ENCODE results near the gene THBS3.
"Not testable (repeated sequence)": the region's sequence is repeated elsewhere in the genome, so short reads cannot be mapped to it uniquely, and the experiment has no call there.

Gene THBS3

DNA sequence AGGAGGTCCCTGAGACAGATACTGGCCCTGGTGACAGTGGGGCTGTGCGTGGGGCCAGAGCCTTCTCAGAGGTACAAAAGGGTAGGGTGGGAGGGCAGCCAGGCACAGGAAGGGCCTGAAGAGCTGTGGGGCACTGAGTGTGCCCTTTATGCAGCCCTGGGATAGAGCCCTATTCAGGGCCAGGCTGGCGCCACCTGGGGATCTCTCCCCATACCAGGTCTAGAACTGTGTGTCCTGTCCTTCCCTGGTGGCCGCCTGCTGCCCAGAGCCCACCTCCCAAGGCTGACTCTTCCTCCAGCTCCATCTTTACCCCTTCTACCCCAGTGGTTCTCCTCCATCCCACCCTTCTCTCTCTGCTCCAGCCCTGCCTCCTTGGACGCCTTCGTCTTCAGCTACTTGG is 25.8 kb upstream of the THBS3 start:
- not testable (repeated sequence) for H3K27ac ChIP-seq (ENCODE audit: insufficient read depth, low read depth, low read length, poor library complexity, severe bottlenecking); H3K36me3 ChIP-seq (ENCODE audit: control insufficient read depth, insufficient read depth, low read length); H3K4me1 ChIP-seq (ENCODE audit: control insufficient read depth, insufficient read depth, low read length); H3K4me3 ChIP-seq (ENCODE audit: insufficient read depth, low read depth, low read length); H3K27me3 ChIP-seq (ENCODE audit: control insufficient read depth, insufficient read depth, low read length, poor library complexity, severe bottlenecking); H3K9me3 ChIP-seq (ENCODE audit: control insufficient read depth, low read length)
- WGBS, 2 experiments = 93 to 98% methylated on average over 1 of the region's 5 CpGs

DNA sequence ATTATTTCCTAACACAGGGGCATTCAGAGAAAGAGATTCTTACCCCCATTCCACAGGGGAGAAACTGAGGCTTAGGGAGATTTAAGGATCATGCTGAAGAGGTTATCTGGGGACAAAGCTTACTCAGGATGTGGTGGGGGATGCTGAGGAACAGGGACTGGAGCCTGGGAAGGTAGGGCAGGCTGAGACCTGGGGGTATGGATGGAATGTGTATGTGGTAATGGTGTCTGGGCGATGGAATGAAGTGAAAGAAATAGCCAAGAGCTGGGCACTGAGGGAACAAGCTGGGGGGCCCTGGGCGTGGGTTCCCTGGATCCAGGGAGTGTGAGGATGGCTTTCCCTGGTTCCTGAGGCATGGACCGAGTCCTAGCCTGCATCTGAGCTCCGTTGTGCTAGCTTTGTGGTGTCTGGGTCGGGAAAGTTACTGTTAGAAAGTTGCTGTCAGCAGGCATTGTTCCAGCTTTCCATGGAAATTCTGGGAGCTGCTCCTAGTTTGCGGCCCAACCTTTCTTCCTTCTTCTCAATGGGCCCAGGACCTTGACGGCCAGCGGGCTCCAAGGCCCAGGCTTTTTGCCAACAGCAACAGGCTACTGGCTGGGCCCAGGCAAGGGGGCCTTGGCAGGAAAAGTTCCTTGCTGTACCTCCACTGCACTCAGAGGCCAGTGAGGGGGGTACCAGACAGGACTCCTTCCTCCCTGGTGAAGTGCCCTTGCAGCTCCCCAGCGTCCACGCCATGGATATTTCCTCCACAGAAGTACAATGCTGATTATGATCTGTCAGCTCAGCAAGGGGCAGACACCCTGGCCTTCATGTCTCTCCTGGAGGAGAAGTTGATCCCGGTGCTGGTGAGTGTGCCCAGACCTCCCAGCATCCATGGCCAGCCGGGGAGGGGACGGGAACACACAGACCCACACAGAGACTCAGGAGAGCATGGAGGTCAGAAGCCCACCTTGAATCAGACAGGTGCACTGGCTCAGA is 24.6 kb upstream of the THBS3 start:
- not testable (repeated sequence) for H3K4me3 ChIP-seq (ENCODE audit: insufficient read depth, low read depth, low read length); H3K27ac ChIP-seq (ENCODE audit: insufficient read depth, low read depth, low read length, poor library complexity, severe bottlenecking); H3K36me3 ChIP-seq (ENCODE audit: control insufficient read depth, insufficient read depth, low read length); H3K27me3 ChIP-seq (ENCODE audit: control insufficient read depth, insufficient read depth, low read length, poor library complexity, severe bottlenecking); H3K9me3 ChIP-seq (ENCODE audit: control insufficient read depth, low read length); H3K4me1 ChIP-seq (ENCODE audit: control insufficient read depth, insufficient read depth, low read length)
- WGBS, 2 experiments = 91 to 93% methylated on average over 13 of the region's 13 CpGs

- 85 to 86% methylated on average over 3 of the region's 3 CpGs for WGBS, 2 experiments
- not testable (repeated sequence) for H3K27ac ChIP-seq (ENCODE audit: insufficient read depth, low read depth, low read length, poor library complexity, severe bottlenecking); H3K4me1 ChIP-seq (ENCODE audit: control insufficient read depth, insufficient read depth, low read length); H3K27me3 ChIP-seq (ENCODE audit: control insufficient read depth, insufficient read depth, low read length, poor library complexity, severe bottlenecking); H3K4me3 ChIP-seq (ENCODE audit: insufficient read depth, low read depth, low read length); H3K36me3 ChIP-seq (ENCODE audit: control insufficient read depth, insufficient read depth, low read length); H3K9me3 ChIP-seq (ENCODE audit: control insufficient read depth, low read length)
These were observed 23.6 kb upstream of the THBS3 start for GRCh38 chr1:155231302-155231701.

DNA sequence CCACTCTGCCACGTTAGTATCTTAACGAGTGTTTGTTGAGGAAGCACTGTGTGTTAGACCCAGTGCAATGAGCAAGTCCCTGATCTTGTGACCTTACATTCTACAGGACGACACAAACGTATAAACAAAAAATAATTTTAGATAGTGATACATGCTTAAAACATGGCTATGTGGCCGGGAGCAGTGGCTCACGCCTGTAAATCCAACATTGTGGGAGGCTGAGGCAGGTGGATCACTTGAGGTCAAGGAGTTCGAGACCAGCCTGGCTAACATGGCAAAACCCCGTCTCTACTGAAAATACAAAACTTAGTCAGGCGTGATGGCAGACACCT is 20.4 kb upstream of the THBS3 start:
- no peaks in the 10 kb centered on the region for H3K36me3 ChIP-seq (ENCODE audit: control insufficient read depth, insufficient read depth, low read length)
- H3K9me3 ChIP-seq (ENCODE audit: control insufficient read depth, low read length) = no peaks in the 10 kb centered on the region
- peak overlapping the region; percentile 92 for H3K4me3 ChIP-seq (ENCODE audit: insufficient read depth, low read depth, low read length)
- peak overlapping the region; percentile 74 for H3K27ac ChIP-seq (ENCODE audit: insufficient read depth, low read depth, low read length, poor library complexity, severe bottlenecking)
- 78 to 85% methylated on average over 9 of the region's 9 CpGs for WGBS, 2 experiments
- H3K4me1 ChIP-seq (ENCODE audit: control insufficient read depth, insufficient read depth, low read length) = peaks cover 15% of the 10 kb centered on the region
- H3K27me3 ChIP-seq (ENCODE audit: control insufficient read depth, insufficient read depth, low read length, poor library complexity, severe bottlenecking) = peaks cover 4% of the 10 kb centered on the region

- H3K27ac ChIP-seq (ENCODE audit: insufficient read depth, low read depth, low read length, poor library complexity, severe bottlenecking) = peak overlapping the region; percentile 88
- no peaks in the 10 kb centered on the region for H3K9me3 ChIP-seq (ENCODE audit: control insufficient read depth, low read length)
- H3K27me3 ChIP-seq (ENCODE audit: control insufficient read depth, insufficient read depth, low read length, poor library complexity, severe bottlenecking) = peaks cover 4% of the 10 kb centered on the region
- WGBS, 2 experiments = 1% methylated on average over 42 of the region's 42 CpGs
- H3K4me3 ChIP-seq (ENCODE audit: insufficient read depth, low read depth, low read length) = peak overlapping the region; percentile 92
- H3K4me1 ChIP-seq (ENCODE audit: control insufficient read depth, insufficient read depth, low read length) = peaks cover 15% of the 10 kb centered on the region
- H3K36me3 ChIP-seq (ENCODE audit: control insufficient read depth, insufficient read depth, low read length) = no peaks in the 10 kb centered on the region
These were observed 19.8 kb upstream of the THBS3 start for GRCh38 chr1:155227261-155228095.

DNA sequence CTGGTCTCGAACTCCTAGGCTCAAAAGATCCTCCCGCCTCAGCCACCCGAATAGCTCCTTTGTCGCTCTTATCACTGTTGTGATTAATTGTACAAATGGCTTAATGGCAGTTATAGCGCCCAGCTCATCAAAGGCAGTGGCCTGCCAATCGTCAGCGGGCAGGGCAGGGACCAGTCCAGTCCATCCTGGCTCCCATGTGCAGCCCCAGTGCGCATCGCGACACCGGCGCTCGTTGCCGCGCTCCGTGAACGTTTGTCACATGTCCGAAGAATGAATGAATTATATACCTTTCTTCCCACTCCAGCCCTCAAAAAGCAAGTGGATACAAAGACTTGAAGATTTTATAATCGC is 19.2 kb upstream of the THBS3 start:
- no peaks in the 10 kb centered on the region for H3K36me3 ChIP-seq (ENCODE audit: control insufficient read depth, insufficient read depth, low read length)
- peak overlapping the region; percentile 92 for H3K4me3 ChIP-seq (ENCODE audit: insufficient read depth, low read depth, low read length)
- WGBS, 2 experiments = 0% methylated on average over 18 of the region's 19 CpGs

DNA sequence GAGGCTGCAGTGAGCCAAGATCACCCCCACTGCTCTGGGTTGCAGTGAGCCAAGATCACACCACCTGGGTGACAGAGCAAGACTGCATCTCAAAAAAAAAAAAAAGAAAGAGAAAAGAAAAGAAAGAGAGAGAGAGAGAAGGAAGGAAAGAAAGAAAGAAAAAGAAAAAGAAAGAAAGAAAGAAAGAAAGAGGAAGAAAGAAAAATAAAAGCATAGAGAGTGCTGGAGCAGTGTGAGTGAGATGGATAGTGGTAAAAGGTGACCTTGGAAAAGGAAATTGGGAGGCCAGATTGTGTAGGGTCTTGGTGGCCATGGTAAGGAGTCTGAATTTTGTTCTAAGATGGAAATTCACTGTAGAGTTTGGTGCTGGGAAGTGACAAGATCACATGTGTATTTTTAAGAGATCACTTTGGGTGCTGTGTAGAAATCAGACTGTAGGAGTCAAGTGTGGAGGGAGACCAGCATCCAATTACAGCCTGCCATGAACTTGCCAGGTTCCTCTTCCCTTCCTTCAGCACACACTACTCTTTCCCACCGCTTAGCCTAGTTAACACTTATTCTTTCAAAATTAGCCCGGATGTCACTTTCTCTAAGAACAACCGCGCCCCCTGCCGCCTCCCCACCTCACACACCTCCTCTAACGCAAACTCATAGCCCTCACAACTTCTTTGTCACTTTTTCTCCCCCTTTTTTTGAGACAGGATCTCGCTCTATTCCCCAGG is 18.7 kb upstream of the THBS3 start:
- H3K27me3 ChIP-seq (ENCODE audit: control insufficient read depth, insufficient read depth, low read length, poor library complexity, severe bottlenecking) = peaks cover 4% of the 10 kb centered on the region
- no peaks in the 10 kb centered on the region for H3K9me3 ChIP-seq (ENCODE audit: control insufficient read depth, low read length)
- 0 to 1% methylated on average over 7 of the region's 7 CpGs for WGBS, 2 experiments
- H3K4me3 ChIP-seq (ENCODE audit: insufficient read depth, low read depth, low read length) = peak overlapping the region; percentile 92
- peaks cover 15% of the 10 kb centered on the region for H3K4me1 ChIP-seq (ENCODE audit: control insufficient read depth, insufficient read depth, low read length)
- H3K27ac ChIP-seq (ENCODE audit: insufficient read depth, low read depth, low read length, poor library complexity, severe bottlenecking) = peak overlapping the region; percentile 88
- H3K36me3 ChIP-seq (ENCODE audit: control insufficient read depth, insufficient read depth, low read length) = no peaks in the 10 kb centered on the region

More for the DNA sequence above, 19.2 kb upstream of the THBS3 start:
- Histone ChIP-seq H3K9me3 (ENCODE audit: control insufficient read depth, low read length) (no peaks in the 10 kb centered on the region), H3K4me1 (ENCODE audit: control insufficient read depth, insufficient read depth, low read length) (peaks cover 15% of the 10 kb centered on the region), H3K27me3 (ENCODE audit: control insufficient read depth, insufficient read depth, low read length, poor library complexity, severe bottlenecking) (peaks cover 4% of the 10 kb centered on the region), H3K27ac (ENCODE audit: insufficient read depth, low read depth, low read length, poor library complexity, severe bottlenecking) (peak overlapping the region; percentile 88)

- H3K4me1 ChIP-seq (ENCODE audit: control insufficient read depth, insufficient read depth, low read length) = peaks cover 15% of the 10 kb centered on the region
- H3K36me3 ChIP-seq (ENCODE audit: control insufficient read depth, insufficient read depth, low read length); H3K27ac ChIP-seq (ENCODE audit: insufficient read depth, low read depth, low read length, poor library complexity, severe bottlenecking); H3K27me3 ChIP-seq (ENCODE audit: control insufficient read depth, insufficient read depth, low read length, poor library complexity, severe bottlenecking); H3K4me3 ChIP-seq (ENCODE audit: insufficient read depth, low read depth, low read length); H3K9me3 ChIP-seq (ENCODE audit: control insufficient read depth, low read length): not testable (repeated sequence)
- 94 to 96% methylated on average over 8 of the region's 8 CpGs for WGBS, 2 experiments
These were observed 17.7 kb upstream of the THBS3 start for GRCh38 chr1:155225404-155225759.

GRCh38 chr1:155223047-155223446 is 15.3 kb upstream of the THBS3 start:
- Histone ChIP-seq H3K4me3 (ENCODE audit: insufficient read depth, low read depth, low read length) (no peak overlapping the region), H3K27me3 (ENCODE audit: control insufficient read depth, insufficient read depth, low read length, poor library complexity, severe bottlenecking) (no peaks in the 10 kb centered on the region), H3K9me3 (ENCODE audit: control insufficient read depth, low read length) (no peaks in the 10 kb centered on the region), H3K27ac (ENCODE audit: insufficient read depth, low read depth, low read length, poor library complexity, severe bottlenecking) (no peak overlapping the region), H3K4me1 (ENCODE audit: control insufficient read depth, insufficient read depth, low read length) (peaks cover 13% of the 10 kb centered on the region), H3K36me3 (ENCODE audit: control insufficient read depth, insufficient read depth, low read length) (no peaks in the 10 kb centered on the region)
- 90 to 95% methylated on average over 7 of the region's 7 CpGs for WGBS, 2 experiments
